HG03175 (cell line): ENCODE measurements around the gene SND1.

ENCODE experiments used
- ATAC-seq: cut with Tn5 transposase; IDR thresholded peaks from one replicate; pipeline ENCODE4 v1.9.1; 2021; ENCODE audit warnings: mild to moderate bottlenecking, moderate library complexity; ENCODE audit not compliant: unreplicated experiment

The SND1 gene

DNA sequence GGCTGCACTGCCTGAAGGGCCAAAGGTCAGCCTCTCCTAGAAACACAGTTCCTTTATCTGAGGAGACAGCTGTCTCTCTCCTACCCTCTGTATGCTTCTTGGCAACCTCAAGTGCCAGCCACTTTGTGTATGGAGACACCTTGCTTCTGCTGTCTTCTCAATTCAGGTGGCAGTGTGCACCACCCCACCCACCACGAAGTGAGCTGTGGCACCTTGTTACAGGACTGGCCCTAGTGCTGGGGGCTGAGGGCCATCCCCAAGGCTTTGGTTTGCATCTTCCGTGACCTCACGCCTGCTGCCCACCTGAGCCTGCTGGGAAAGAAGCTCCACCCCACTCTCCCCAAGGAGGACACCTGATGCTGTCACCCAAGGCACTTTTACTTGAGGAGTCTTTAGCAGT is 426.3 kb downstream of the SND1 start:
- ATAC-seq: no peak

DNA sequence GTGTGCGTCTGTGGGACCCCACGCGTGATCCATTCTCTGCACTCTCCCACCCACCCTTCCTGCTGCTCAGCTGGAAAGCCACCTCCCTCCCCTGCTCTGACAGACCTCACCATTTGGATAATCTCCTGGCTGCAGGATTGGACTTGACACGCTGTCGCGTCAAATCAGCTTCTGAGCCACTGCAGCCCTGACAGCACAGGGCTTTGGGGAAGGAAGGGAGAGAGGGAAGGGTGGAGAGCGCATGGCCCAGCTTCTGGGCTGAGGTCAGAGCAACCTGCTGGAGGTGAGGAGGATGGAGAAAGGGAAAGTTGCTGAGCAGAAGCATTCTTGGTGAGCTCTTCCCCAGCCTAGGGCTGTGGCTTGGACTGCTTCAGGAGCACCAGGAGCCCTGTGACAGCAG is 428.2 kb downstream of the SND1 start:
- ATAC-seq: no peak

DNA sequence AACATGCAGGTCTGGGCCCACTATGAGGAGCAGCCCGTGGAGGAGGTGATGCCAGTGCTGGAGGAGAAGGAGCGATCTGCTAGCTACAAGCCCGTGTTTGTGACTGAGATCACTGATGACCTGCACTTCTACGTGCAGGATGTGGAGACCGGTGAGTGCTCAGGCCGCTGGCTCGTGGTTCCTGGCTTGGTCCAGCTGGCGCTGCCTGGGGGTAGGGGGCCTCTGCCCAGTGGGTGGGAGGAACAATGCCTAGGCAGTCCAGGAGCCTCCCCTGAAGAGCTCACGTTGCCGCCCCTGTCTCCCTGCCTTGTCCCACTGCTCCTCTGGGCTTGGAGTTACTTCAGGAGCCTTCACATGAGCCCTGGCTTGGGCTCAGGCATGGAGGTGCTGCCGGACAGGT is 429.4 kb downstream of the SND1 start:
- ATAC-seq: no peak

DNA sequence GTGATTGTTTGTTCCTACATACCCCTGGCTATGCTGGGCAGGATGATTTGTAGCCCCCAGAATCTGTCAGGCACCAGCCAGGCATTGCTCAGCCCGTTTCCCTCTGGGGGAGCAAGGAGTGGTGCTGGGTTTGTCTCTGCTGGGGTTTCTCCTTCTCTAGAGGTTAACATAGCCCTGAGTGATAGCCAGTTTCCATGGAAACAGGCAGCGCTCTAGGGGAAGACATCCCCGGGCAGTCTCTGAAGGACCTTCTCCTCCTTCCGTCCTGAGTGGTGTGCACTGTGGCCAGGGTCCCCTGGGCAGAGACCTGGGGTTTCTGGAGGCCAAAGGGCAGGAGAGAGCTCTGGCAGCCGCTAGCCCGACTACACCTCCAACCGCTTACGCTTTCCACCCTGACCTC is 429.8 kb downstream of the SND1 start:
- no peak for ATAC-seq

DNA sequence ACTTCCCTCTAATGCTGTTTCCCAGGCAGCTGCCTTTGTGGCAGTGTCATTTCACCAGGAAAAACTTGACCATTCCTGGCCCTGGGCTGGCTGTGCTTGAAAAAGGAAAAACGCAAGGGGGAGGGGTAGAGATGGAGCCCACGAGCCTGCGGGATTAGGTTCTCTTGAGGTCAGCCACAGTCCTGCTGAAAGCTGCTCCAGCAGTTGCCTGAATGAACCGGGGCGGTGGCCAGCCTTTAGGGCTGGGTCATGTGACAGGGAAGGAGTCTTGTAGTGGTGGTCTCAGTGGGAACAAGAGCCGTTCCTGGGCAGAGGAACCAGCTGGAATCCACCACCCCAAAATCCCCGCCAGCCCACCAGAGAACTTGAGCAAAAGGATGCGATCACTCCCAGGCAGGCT is 430.4 kb downstream of the SND1 start:
- ATAC-seq: no peak

DNA sequence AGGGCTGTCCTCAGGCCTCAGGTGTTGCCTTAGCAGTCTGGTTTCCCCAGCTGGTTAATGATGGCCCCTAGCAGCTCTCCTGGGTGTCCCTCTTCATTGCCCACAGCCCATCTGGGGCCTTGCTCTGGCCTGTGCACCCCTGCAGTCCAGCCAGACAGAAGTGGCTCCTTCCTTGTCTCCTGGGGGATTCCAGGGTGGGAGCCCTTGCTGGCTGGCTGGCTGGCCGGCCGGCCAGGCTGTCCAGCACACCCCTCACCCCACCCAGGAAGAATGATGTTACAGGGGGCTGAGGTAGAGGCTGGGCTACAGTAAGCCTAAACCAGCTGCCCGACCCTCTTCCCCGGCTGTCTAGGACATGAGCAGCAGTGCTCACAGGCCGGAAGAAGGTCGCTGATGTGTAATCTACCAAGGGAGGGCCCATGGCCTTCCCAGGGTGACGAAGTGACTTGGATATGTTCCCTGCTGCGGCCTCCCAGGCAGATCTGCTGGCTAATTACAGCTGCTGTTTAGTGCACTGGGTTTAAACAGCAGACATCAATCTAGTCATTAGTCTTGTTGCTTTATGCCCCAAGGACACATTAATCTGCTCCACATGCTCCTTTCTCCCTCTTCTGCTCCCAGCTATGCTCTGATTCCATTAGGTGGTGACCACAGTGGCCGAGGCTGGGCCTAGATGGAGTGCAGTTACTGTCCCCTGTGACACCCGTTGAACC is 433.1 kb downstream of the SND1 start:
- ATAC-seq: no peak

DNA sequence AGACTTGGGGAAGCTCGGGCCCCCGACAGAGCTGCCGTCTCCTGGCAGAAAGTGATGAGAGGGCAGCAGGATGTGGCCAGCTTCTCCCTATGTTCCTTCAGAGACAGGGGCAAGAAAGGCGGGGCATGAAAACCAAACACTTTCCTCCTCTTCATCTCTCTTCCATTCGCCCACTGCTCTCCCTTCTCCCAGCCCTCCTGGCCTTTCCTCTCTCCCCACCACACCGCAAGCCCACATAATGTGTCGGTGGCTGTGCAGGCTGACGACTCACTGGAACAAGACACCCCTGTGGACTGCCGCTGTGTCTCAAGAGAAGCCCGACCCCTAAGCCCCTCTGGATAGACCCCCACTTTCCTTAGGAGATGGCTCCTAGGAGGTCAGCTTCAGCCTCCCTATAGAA is 438.5 kb downstream of the SND1 start:
- no peak for ATAC-seq

DNA sequence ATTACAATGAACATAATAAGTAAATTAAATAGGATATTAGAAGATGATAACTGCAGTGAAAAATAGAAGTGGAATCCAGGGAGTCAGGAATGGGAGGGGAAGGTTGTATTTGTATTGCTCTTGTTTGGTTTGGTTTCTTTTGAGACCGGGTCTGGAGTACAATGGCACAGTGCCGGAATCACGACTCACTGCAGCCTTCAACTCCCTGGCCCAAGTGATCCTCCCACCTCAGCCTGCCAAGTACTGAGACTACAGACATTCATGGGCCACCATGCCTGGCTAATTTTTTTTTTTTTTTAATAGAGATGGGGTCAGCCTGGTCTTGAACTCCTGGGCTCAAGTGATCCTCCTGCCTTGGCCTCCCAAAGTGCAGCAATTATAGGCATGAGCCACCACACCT is 439.1 kb downstream of the SND1 start:
- no peak for ATAC-seq

DNA sequence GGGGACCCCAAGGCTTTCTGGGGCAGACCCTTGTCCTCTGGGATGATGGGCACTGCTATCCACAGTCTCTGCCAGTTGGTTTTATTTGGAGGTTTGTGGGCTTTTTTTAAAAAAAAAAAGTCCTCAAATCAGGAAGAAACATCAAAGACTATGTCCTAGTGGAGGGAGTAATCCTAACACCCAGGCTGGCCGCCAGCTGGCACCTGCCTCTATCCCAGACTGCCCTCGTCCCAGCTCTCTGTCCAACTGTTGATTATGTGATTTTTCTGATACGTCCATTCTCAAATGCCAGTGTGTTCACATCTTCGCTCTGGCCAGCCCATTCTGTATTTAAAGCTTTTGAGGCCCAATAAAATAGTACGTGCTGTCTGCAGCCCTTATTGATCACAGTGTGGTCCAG is 440.2 kb downstream of the SND1 start:
- ATAC-seq: no peak

DNA sequence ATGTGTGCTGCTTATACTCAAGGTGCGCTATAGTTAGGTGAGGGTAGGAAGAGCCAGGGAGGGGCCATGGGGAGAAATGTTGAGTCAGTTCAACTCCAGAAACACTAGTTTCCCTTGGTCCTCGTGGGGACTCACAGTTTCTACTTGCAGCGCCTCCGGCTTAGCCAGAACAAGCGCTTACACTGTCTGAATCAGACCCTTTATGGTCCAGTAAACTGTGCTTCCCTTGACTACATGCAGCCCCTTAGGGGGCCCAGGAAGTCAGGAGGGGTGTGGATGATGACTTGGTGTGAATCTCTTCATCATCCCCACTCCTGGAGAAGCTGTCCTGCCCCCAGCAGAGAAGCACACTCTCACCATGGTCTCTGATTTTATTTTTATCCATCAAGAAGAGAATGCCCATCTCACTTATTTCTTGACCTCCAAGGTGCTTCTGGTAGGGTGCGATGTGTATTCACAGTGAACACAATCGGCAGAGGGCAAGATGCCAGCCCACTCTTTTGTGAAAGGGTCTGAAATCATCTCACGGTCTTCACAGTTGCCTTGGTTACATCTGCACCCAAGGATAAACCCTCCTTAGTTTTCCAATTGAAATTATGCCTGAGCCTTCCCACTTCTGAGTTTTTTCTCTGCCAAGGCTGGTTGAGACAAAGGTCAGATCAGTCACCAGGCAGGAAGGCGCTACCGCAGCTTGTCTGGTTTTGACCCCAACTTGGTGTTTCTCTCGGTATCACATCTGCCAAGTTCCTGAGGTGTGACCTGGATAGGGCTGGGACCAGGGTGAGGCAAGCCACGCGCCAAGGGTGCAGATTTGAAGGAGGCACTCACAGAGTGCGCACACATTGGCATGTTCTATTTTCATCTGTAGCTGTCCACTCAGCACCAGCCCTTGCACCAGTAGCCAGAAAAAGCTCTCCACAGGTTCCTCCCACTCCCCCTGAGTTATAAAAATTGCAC is 441.9 kb downstream of the SND1 start:
- no peak for ATAC-seq

DNA sequence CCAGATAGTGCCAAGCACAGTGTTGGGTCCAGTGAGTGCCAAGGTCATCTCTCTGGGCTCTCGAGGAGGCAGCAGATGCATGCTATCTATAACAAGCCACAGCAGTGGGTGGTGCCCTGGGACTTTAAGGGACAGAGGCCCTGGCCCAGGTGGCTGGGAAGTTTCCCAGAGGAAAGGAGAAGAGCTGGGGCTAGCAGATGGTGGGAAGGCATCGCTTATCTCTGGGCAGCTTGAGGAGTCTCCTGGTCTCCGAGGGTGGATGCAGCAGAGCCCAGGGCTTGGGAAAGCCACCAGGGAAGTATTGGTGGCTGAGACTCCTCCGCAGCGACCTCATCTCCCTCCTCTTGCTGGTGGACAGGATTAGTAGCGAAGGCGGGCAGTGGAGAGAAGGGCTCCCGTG is 442.7 kb downstream of the SND1 start:
- no peak for ATAC-seq

DNA sequence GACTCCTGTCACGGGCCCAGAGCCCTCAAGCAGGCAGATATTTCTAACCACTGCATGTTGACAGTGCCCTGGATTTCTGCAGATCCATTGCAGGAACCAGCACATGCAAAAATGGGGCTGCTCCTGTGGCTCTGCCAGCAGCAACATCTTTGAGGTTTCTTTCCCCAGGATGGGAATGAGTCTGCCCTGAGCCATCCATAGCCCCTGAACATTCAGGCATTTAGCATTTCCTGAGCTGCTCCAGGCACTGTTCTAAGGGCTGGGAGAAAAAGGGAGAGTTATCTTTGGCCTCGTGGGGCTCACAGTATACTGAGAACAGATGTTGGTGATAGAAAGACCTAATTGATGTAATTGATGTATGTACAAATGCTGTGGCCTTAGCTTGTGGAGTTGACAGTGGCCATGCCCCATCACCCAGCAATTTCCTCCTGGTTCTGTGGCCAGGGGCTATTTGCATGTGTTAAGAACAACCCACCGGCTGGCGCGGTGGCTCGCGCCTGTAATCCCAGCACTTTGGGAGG is 445.3 kb downstream of the SND1 start:
- ATAC-seq: no peak

DNA sequence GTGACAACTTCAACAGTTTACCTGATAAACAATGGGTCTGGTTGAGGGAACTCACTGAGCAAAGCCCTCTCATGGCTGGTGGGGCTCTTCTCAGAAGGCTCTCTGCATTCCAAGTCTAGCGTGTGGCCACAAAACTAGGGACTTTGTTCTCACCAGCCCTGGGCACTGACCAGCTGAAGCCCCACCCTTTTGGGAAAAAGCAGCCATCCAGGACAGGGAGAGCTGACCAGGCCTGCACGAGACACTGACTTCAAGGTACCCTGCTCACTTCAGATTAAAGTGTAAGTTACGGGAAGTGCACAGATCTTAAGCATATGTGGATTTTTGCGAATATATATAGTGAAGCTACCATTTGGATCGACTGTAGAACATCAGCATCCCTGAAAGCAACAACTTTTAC is 446.6 kb downstream of the SND1 start:
- ATAC-seq: no peak

DNA sequence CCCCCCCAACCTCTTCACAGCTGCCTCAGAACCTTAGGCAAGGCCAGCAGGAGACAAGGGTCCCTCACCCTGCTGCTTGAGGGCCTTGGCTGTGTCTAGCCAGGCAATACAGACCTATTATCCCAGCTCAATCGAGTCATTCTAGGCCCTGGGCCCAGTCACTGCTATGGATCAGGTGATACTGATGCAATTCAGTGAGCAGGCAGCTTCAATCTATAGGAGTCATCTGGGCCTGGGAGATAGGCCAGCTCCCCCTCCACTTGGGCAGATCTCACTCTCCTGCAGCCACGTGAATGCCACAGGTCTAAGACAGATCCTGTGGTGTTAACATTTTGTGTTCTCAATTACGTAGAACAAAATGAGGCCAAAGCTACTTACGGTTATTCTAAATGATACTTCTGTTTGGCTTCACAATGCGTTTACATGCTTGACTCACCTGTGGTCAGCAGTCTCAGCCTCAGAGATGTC is 447.2 kb downstream of the SND1 start:
- no peak for ATAC-seq

DNA sequence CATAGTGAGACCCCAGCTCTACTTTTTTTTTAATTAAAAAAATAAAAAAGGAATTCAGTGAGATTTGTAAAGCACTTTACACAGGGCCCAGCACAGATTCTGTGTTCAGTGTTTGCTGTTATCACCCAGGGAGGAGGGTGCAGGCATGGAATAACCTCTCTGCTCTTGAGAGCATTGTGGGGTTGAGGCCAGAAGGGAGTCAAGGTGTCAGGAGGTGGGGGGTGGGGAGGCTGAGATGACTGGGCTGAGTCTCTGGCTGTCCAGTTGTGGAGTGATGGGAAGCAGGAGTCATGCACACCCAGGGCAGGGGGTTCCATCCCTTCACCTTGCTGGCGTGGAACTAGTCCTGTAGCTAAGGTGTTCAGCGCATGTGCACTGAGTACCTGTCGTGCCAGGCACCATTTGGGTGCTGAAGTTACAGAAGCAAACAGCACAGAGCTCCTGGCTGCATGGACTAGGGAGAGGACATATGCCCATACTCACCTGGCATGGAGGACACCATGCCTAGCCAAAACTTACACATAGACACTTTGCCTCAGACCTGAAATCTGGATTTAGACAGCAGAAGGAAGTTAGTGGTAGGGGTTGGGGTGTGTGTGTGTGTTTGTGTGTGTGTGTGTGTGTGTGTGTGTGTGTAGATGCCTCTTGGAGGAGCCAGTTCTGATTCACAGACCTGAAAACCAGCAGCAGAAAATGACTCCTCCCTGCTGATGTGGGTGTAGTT is 448.4 kb downstream of the SND1 start:
- ATAC-seq: no peak

DNA sequence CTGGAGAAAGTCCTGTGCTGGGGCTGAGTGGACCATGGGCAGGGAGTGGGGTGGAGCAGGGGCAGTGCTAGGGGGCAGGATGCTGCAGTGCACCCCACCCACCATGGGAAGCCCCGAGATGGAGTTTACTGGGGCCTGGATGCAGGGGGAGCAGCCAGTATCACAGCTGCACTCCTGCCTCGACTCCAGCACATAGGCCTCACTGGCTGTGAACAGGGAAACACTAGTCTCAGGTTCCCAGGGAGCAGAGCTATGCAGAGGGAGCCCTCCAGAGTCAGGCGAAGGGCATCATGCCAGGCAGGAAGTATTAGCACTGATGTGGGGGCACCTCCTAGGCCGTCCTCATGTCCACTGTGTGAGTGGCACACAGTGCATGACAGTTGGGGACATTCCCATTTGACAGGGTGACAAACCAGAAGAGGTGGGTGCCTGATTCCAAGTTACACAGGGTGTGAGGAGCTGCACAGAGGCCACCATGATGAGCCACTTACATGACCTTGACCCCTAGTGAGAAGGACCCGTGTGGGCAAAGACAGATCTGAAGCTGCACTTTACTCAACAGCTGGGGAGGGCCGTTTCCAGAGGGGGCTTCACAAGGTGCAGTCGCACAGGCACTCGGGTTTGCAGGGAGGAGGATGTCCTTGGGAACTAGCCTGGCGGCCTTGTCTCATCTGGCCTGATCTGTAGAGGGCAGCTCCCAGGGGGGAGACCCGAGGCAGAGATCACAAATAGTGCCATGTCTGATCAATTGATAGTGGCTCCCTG is 449.1 kb downstream of the SND1 start:
- no peak for ATAC-seq

DNA sequence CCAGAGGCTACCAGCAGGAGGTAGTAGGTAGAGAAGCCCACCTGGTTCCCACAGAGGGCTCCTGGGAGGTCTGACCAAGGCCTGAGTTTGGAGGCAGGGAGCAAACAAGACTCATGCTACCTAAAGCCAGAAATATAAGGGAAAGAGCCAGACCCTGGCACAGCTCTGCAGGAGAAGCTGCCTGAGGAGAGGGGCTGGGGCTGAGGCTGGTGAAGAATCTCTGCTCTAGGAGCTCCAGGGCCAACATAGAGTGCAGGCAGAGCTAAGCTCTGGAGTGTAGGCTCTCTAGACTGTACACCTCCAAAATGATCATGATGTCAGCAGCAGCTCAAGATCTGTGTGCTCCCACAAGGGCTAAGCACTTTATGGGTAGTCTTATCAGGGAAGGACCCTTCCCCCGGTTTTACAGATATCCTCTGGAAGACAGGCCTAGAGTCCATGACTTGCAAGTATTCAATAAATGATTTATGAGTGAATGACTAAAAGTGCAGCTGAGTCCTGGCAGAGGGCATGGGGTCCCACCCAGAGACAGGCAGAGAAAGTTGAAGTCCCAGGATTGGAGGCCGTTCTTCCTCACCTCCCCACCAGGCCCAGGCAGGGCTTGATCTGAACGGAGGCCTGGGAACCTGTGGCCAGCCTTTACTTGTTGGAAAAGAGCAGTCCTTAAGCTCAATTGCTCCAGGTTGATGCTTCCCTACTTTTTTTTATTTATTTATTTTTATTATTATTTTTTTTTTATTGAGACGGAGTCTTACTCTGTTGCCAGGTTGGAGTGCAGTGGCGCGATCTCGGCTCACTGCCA is 450.7 kb downstream of the SND1 start:
- no peak for ATAC-seq

DNA sequence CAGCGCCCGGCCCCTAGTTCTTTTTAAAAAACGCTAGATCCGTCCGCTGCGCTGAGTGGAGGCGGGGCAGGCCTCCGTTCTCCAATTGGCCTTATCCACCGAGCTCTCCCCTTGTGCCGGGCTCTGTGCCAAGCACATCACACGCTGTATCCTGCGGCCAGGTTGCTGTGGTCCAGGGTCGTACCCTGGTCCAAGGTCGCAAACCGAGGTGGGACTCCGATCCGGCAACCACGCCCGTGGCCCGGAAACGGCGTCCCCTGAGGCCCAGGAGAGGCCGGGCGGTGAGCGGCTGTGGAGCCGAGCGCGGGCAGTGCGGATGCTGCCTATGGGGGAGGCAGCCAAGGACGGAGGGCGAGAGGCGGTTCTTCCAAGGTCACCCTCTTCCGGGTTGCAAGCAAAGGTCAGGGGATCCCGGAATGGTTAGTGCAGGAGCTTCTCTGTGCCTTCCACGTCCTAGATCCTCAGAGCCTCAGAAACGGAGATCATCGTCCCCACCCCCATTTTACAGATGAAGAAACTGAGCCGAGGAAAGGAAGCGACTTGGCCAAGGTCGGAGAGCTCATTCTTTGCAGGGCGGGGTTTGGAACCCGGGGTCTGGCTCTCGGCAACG is 451.6 kb downstream of the SND1 start:
- ATAC-seq: peak; percentile 33

DNA sequence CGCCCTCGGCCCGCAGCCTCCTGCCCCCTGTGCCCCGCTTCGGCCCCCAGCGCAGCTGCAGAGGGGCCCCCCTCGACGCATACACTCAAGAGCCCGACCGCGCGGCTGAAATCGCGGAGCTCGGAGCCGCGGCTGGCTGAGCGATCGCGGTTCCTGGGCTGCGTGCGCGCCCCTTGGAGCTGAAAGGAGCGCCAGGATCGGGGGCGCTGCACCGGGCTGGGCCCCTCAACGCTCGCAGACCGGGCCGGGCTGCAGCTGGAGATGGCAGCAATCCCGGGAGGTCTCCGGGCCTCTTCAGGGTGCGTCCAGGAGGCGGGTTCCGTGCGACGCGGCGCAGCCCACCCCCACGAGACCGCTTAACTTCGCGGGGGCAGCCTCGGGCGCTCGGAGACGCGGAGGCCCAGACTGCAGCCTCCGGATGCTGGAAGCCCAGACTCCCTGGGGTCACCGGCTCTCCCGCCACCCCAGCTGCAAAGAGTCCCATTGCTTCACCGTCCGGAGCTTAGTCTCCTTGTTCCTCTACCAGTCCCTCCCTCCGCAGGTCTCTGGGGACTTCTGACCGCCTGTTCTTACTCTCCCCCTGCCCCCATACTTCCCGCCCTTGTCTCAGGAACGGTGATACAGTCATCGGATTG is 452.2 kb downstream of the SND1 start:
- peak; percentile 18 for ATAC-seq
